ENCODE results near the gene IBA57.
A peak's percentile ranks its signal among the peaks of the same experiment; 100 is the strongest.

The IBA57 gene

GRCh38 chr1:228146417-228147150 lies 19.0 kb upstream of the IBA57 start:
- H3K56ac ChIP-seq (ENCODE audit: low read length) = no peak overlapping the region
- H3K36me3 ChIP-seq (ENCODE audit: control insufficient read depth, insufficient read depth, low read length) = no peaks in the 10 kb centered on the region
- H3K9ac ChIP-seq (ENCODE audit: low read length) = no peak overlapping the region
- no peak overlapping the region for H2BK120ac ChIP-seq (ENCODE audit: low read depth, low read length)
- no peak overlapping the region for H3K23ac ChIP-seq (ENCODE audit: low read length)
- H3K27ac ChIP-seq (ENCODE audit: low read depth, low read length) = no peak overlapping the region
- no peak overlapping the region for H2AK5ac ChIP-seq (ENCODE audit: low read length)
- no peak overlapping the region for H2BK15ac ChIP-seq (replicated peaks; ENCODE audit: low read depth)
- peaks cover 26% of the 10 kb centered on the region for H3K79me2 ChIP-seq (ENCODE audit: control insufficient read depth, insufficient read depth, low read length)
- no peaks in the 10 kb centered on the region for H3K4me1 ChIP-seq (ENCODE audit: control insufficient read depth, low read depth, low read length)
- H3K27me3 ChIP-seq (ENCODE audit: insufficient read depth, low read length, poor library complexity) = no peaks in the 10 kb centered on the region
- no peak overlapping the region for H3K18ac ChIP-seq (ENCODE audit: low read length)
- WGBS (ENCODE audit: extremely low coverage, insufficient coverage, low lambda C conversion rate) = no CpG with 5 or more reads among the region's 18 CpGs
- H3K4me2 ChIP-seq (ENCODE audit: low read length) = no peak overlapping the region
- H4K8ac ChIP-seq (ENCODE audit: low read depth, low read length) = no peak overlapping the region
- H3K79me1 ChIP-seq (ENCODE audit: low read length) = peaks cover 28% of the 10 kb centered on the region
- DNase-seq = no peak
- H2BK5ac ChIP-seq (ENCODE audit: low read length) = no peak overlapping the region
- no peak overlapping the region for H4K5ac ChIP-seq (ENCODE audit: low read length)
- H3K4me3 ChIP-seq (ENCODE audit: low read length) = no peak overlapping the region
- H3K4ac ChIP-seq (ENCODE audit: low read depth, low read length) = no peak overlapping the region

GRCh38 chr1:228147151-228147693 lies 18.4 kb upstream of the IBA57 start:
- no peak overlapping the region for H3K27ac ChIP-seq (ENCODE audit: low read depth, low read length)
- H3K9ac ChIP-seq (ENCODE audit: low read length) = no peak overlapping the region
- no CpG with 5 or more reads among the region's 20 CpGs for WGBS (ENCODE audit: extremely low coverage, insufficient coverage, low lambda C conversion rate)
- no peaks in the 10 kb centered on the region for H3K36me3 ChIP-seq (ENCODE audit: control insufficient read depth, insufficient read depth, low read length)
- H3K27me3 ChIP-seq (ENCODE audit: insufficient read depth, low read length, poor library complexity) = no peaks in the 10 kb centered on the region
- no peak overlapping the region for H4K8ac ChIP-seq (ENCODE audit: low read depth, low read length)
- H2AK5ac ChIP-seq (ENCODE audit: low read length) = no peak overlapping the region
- no peak for DNase-seq
- no peak overlapping the region for H3K23ac ChIP-seq (ENCODE audit: low read length)
- no peak overlapping the region for H2BK5ac ChIP-seq (ENCODE audit: low read length)
- H3K4me3 ChIP-seq (ENCODE audit: low read length) = no peak overlapping the region
- H3K4me2 ChIP-seq (ENCODE audit: low read length) = no peak overlapping the region
- no peak overlapping the region for H4K5ac ChIP-seq (ENCODE audit: low read length)
- H2BK15ac ChIP-seq (replicated peaks; ENCODE audit: low read depth) = no peak overlapping the region
- H3K18ac ChIP-seq (ENCODE audit: low read length) = no peak overlapping the region
- peaks cover 22% of the 10 kb centered on the region for H3K79me1 ChIP-seq (ENCODE audit: low read length)
- H2BK120ac ChIP-seq (ENCODE audit: low read depth, low read length) = no peak overlapping the region
- H3K4me1 ChIP-seq (ENCODE audit: control insufficient read depth, low read depth, low read length) = no peaks in the 10 kb centered on the region
- peaks cover 20% of the 10 kb centered on the region for H3K79me2 ChIP-seq (ENCODE audit: control insufficient read depth, insufficient read depth, low read length)
- no peak overlapping the region for H3K56ac ChIP-seq (ENCODE audit: low read length)
- no peak overlapping the region for H3K4ac ChIP-seq (ENCODE audit: low read depth, low read length)

GRCh38 chr1:228147768-228148167 lies 17.8 kb upstream of the IBA57 start:
- Histone ChIP-seq H3K23ac (ENCODE audit: low read length) (no peak overlapping the region), H4K8ac (ENCODE audit: low read depth, low read length) (no peak overlapping the region), H3K4me2 (ENCODE audit: low read length) (no peak overlapping the region), H2BK15ac (replicated peaks; ENCODE audit: low read depth) (no peak overlapping the region), H3K79me1 (ENCODE audit: low read length) (peaks cover 18% of the 10 kb centered on the region), H3K79me2 (ENCODE audit: control insufficient read depth, insufficient read depth, low read length) (peaks cover 14% of the 10 kb centered on the region), H3K4me1 (ENCODE audit: control insufficient read depth, low read depth, low read length) (no peaks in the 10 kb centered on the region), H4K5ac (ENCODE audit: low read length) (no peak overlapping the region), H3K27ac (ENCODE audit: low read depth, low read length) (no peak overlapping the region), H3K4ac (ENCODE audit: low read depth, low read length) (no peak overlapping the region), H2BK120ac (ENCODE audit: low read depth, low read length) (no peak overlapping the region), H2AK5ac (ENCODE audit: low read length) (no peak overlapping the region), H3K27me3 (ENCODE audit: insufficient read depth, low read length, poor library complexity) (no peaks in the 10 kb centered on the region), H3K18ac (ENCODE audit: low read length) (no peak overlapping the region), H3K9ac (ENCODE audit: low read length) (no peak overlapping the region), H2BK5ac (ENCODE audit: low read length) (no peak overlapping the region), H3K36me3 (ENCODE audit: control insufficient read depth, insufficient read depth, low read length) (no peaks in the 10 kb centered on the region), H3K56ac (ENCODE audit: low read length) (no peak overlapping the region), H3K4me3 (ENCODE audit: low read length) (no peak overlapping the region)
- WGBS (ENCODE audit: extremely low coverage, insufficient coverage, low lambda C conversion rate) = no CpG with 5 or more reads among the region's 4 CpGs
- DNase-seq = no peak

- Histone ChIP-seq H3K79me2 (ENCODE audit: control insufficient read depth, insufficient read depth, low read length) (peaks cover 9% of the 10 kb centered on the region), H4K5ac (ENCODE audit: low read length) (no peak overlapping the region), H3K4me2 (ENCODE audit: low read length) (no peak overlapping the region), H3K9ac (ENCODE audit: low read length) (no peak overlapping the region), H2BK120ac (ENCODE audit: low read depth, low read length) (no peak overlapping the region), H3K4me1 (ENCODE audit: control insufficient read depth, low read depth, low read length) (no peaks in the 10 kb centered on the region), H2AK5ac (ENCODE audit: low read length) (no peak overlapping the region), H3K36me3 (ENCODE audit: control insufficient read depth, insufficient read depth, low read length) (no peaks in the 10 kb centered on the region), H2BK15ac (replicated peaks; ENCODE audit: low read depth) (no peak overlapping the region), H2BK5ac (ENCODE audit: low read length) (no peak overlapping the region), H3K18ac (ENCODE audit: low read length) (no peak overlapping the region), H3K4me3 (ENCODE audit: low read length) (no peak overlapping the region), H3K79me1 (ENCODE audit: low read length) (peaks cover 14% of the 10 kb centered on the region), H3K4ac (ENCODE audit: low read depth, low read length) (no peak overlapping the region), H3K27ac (ENCODE audit: low read depth, low read length) (no peak overlapping the region), H4K8ac (ENCODE audit: low read depth, low read length) (no peak overlapping the region), H3K56ac (ENCODE audit: low read length) (no peak overlapping the region), H3K27me3 (ENCODE audit: insufficient read depth, low read length, poor library complexity) (no peaks in the 10 kb centered on the region), H3K23ac (ENCODE audit: low read length) (no peak overlapping the region)
- WGBS (ENCODE audit: extremely low coverage, insufficient coverage, low lambda C conversion rate) = no CpG with 5 or more reads among the region's 18 CpGs
- no peak for DNase-seq
Observed at GRCh38 chr1:228148196-228148861, 17.3 kb upstream of the IBA57 start.

GRCh38 chr1:228148935-228149405 lies 16.6 kb upstream of the IBA57 start:
- no peaks in the 10 kb centered on the region for H3K36me3 ChIP-seq (ENCODE audit: control insufficient read depth, insufficient read depth, low read length)
- WGBS (ENCODE audit: extremely low coverage, insufficient coverage, low lambda C conversion rate) = no CpG with 5 or more reads among the region's 8 CpGs
- DNase-seq = no peak
- H3K27me3 ChIP-seq (ENCODE audit: insufficient read depth, low read length, poor library complexity) = no peaks in the 10 kb centered on the region
- no peak overlapping the region for H3K18ac ChIP-seq (ENCODE audit: low read length)
- no peak overlapping the region for H3K27ac ChIP-seq (ENCODE audit: low read depth, low read length)
- no peak overlapping the region for H4K8ac ChIP-seq (ENCODE audit: low read depth, low read length)
- H3K79me2 ChIP-seq (ENCODE audit: control insufficient read depth, insufficient read depth, low read length) = peaks cover 2% of the 10 kb centered on the region
- no peak overlapping the region for H2BK5ac ChIP-seq (ENCODE audit: low read length)
- peaks cover 8% of the 10 kb centered on the region for H3K79me1 ChIP-seq (ENCODE audit: low read length)
- H3K9ac ChIP-seq (ENCODE audit: low read length) = peak overlapping the region; percentile 27
- no peak overlapping the region for H3K23ac ChIP-seq (ENCODE audit: low read length)
- H3K4ac ChIP-seq (ENCODE audit: low read depth, low read length) = no peak overlapping the region
- H2BK120ac ChIP-seq (ENCODE audit: low read depth, low read length) = no peak overlapping the region
- no peak overlapping the region for H4K5ac ChIP-seq (ENCODE audit: low read length)
- H3K56ac ChIP-seq (ENCODE audit: low read length) = peak overlapping the region; percentile 60
- no peak overlapping the region for H3K4me3 ChIP-seq (ENCODE audit: low read length)
- no peak overlapping the region for H3K4me2 ChIP-seq (ENCODE audit: low read length)
- no peak overlapping the region for H2AK5ac ChIP-seq (ENCODE audit: low read length)
- no peaks in the 10 kb centered on the region for H3K4me1 ChIP-seq (ENCODE audit: control insufficient read depth, low read depth, low read length)
- H2BK15ac ChIP-seq (replicated peaks; ENCODE audit: low read depth) = no peak overlapping the region

Data from mesendoderm (in vitro differentiated cells).